ENCODE results near the gene CCDC120.

Gene CCDC120

DNA sequence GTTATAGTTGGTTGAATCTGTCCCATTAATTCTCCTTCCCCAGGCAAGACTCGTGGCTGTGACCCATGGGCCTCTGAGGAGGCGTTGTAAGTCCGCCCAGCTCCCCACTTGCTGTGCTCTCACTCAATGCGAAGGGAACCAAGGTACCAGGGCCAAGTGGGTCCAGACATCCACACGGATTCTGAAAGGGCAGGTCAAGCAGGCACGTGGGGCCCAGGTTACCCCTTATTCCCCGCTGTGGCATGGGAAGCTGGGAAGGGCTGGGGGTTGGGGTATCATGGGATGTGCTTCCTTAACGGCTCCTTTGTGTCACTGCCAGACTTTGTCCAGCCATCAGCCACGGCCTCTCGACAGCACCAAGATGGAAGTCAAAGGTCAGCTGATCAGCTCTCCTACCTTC is 3.1 kb downstream of the CCDC120 start:
- no peak for DNase-seq

DNA sequence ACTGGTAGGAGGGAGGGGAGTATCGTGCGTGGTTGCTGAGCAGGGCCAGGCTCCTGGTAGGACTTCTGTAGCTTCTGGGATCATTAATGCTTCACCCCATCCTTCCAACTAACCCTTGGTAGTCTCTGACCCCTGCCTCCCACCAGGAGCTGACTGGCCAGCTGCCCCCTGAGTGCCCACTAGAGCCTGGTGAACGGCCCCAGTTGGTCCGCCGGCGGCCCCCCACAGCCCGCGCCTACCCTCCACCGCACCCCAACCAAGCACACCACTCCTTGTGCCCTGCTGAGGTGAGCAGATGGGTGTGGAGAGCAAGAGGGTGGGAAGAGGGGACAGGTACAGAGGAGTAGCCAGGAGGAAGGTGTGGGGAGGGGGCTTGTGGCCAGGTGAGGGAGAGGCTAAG is 4.9 kb downstream of the CCDC120 start:
- DNase-seq = no peak

DNA sequence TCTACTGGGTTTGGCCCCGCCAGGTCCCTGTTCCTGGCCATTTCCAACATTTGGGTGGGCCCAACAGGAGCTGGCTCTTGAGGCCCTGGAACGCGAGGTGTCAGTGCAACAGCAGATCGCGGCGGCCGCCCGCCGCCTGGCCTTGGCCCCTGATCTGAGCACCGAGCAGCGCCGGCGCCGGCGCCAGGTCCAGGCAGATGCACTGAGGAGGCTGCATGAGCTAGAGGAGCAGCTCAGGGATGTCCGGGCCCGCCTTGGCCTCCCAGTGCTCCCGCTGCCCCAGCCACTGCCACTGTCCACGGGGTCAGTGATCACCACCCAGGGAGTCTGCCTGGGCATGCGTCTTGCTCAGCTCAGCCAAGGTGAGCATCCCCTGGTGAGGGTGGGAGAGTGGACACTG is 5.5 kb downstream of the CCDC120 start:
- no peak for DNase-seq

DNA sequence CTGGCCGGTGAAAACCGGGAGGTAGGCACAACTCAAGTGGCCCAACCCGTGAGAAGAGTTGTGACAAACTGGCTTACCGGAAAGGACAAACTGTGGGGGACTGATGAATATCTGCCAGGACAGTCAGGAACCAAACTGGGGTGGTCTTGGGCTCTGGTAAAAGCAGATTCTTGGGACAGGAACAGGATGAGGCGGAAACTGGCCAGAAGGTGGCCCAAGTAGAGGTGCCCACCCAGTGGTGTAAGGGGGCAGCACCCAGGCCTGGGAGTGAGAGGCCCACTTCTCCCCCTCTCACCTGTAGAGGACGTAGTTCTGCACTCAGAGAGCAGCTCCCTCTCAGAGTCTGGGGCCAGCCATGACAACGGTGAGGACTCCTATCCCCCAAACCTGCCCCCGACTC is 5.9 kb downstream of the CCDC120 start:
- DNase-seq = no peak

DNA sequence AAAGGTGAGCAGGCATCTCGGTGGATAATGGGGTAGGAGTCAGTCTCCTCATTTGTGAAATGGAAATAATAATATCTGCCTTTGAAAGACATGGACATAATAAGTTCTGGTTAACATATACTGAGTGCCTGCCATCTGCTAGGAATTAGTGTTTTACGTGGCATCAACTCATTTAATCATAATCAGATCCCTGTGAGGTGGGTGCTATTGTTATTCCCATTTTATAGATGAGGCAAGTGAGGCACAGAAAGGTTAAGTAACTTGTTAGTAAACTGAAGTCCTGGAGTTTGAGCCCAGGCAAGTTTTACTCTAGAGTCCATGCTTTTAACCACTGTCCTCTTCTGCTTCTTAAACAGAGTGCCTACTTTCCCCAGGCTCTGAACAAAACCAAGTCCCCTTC is 7.5 kb downstream of the CCDC120 start:
- DNase-seq = no peak

DNA sequence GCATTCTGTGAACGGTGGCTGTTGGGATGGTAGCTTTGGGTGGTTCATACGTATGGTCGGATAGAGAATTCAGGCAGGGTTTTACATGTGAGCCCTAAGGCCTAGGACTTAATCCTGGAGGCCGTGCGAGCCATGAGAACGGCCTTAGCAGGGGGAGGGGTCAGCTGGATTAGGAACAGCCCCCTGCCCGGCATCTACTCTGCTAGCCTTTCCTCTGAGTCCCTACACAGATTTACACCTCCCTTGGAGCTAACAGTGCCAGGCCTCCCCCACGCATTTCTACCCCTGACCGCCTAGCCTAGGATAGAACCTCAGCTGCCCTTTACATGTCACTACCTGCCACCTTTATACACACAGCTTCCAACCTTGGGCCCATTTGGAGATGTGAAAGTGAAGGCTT is 7.9 kb downstream of the CCDC120 start:
- no peak for DNase-seq

DNA sequence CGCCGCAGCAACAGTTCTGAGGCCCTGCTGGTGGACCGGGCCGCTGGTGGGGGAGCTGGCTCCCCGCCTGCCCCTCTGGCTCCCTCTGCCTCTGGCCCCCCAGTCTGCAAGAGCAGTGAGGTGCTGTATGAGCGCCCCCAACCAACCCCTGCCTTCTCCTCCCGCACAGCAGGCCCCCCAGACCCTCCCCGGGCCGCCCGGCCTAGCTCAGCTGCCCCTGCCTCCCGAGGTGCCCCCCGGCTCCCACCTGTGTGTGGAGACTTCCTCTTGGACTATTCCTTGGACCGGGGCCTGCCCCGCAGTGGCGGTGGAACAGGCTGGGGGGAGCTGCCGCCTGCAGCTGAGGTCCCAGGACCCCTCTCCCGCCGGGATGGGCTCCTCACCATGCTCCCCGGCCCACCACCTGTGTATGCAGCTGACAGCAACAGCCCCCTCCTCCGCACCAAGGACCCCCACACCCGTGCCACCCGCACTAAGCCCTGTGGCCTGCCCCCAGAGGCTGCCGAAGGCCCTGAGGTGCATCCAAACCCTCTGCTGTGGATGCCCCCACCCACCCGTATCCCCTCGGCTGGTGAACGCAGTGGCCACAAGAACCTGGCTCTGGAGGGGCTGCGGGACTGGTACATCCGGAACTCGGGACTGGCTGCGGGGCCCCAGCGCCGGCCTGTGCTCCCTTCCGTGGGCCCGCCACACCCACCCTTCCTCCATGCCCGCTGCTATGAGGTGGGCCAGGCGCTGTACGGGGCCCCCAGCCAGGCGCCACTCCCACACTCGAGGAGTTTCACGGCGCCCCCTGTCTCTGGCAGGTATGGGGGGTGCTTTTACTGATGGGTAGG is 8.7 kb downstream of the CCDC120 start:
- no peak for DNase-seq

DNA sequence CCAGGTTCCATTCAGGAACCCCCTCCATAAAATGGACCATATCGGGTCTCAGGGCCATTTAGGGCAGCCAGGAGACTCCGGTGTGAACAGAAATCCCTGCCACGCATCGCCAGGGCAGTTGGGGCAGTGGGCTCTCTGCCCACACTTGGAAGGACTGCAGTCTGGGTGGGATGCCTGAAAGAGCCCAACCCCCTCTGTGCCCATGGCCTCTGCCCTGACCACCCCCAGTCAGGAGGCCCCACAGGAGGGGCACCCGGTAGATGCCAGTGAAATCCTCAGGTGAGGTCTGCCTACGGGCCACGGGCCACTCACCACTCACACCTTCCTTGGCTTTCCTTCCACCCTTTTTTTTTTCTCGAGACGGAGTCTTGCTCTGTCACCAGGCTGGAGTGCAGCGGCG is 10.2 kb downstream of the CCDC120 start:
- no peak for DNase-seq

DNA sequence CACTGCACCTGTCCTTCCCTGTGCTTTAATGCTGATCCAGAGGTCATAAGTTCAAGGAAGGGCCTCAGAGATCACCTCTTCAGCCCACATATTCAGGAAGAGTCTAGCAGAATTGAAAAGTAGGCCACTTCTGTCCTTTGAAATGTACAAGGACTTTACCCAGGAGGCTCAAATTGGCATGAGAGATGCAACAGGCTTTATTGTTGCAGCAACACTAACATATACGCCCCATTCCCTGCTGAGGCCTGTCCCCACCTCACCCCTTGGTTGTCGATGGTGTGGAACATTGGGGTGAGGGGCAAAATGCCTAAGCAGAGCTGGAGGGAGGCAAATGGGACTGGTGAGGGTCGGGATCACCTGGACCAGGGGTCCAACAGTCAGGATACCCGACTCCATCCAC is 12.2 kb downstream of the CCDC120 start:
- no peak for DNase-seq

DNA sequence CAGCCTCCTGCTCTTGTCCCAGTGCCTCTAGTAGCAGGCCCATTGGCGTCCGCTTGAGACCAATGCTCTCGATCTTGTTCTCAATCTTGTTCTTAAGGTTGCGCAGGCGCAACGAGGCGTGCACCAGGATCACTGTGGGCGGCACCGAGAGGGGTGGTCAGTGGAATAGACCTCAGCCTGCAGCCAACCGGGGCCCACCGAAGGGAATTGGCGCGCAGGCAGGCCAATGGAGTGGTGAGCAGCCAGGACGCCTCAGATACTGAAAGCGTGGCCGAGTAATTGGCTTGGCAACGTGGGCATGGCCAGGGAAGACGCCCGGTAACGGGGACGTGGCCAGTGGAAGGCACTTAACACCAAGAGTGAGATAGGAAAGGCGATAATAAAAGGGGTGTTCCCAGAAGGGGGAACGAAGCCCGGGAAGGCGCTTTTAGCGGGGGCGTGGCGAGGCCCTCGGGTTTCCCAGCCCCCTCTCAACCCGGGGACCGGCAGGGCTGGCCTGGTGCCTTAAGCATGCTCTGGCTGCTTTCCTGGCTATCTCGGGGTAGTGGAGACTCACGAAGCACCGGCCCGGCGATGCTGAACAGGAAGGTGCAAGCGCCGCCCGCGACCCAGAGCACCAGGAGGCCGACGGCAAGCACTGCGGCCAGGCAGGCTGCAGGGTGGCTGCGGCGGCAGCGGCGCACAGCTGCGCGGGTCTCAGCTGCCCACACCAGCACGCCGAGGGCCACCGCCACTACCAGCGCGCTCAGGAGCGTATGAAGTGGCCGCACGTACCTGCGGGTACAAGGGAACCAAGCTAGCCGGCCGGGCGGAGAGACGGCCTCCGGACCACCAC is 13.3 kb downstream of the CCDC120 start:
- DNase-seq = no peak

DNA sequence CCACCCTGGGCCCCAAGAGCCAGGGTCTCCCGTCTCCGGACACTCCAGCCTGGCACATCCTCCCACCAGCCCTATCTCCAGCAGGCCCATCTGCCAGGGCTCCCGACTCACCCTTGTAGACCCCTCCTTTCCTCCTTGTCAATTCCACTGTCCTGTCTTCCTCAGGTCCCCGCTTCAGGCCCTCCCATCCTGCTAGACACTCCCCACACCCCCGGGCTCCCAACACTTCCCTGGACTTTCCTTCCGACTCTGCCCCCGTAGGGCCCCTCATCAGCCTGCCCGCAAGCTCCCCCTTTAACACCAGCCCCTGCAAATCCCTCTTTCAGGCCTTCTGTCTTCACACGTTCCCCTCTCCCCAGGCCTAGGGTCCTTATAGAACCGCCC is 13.9 kb downstream of the CCDC120 start:
- DNase-seq = no peak

DNA sequence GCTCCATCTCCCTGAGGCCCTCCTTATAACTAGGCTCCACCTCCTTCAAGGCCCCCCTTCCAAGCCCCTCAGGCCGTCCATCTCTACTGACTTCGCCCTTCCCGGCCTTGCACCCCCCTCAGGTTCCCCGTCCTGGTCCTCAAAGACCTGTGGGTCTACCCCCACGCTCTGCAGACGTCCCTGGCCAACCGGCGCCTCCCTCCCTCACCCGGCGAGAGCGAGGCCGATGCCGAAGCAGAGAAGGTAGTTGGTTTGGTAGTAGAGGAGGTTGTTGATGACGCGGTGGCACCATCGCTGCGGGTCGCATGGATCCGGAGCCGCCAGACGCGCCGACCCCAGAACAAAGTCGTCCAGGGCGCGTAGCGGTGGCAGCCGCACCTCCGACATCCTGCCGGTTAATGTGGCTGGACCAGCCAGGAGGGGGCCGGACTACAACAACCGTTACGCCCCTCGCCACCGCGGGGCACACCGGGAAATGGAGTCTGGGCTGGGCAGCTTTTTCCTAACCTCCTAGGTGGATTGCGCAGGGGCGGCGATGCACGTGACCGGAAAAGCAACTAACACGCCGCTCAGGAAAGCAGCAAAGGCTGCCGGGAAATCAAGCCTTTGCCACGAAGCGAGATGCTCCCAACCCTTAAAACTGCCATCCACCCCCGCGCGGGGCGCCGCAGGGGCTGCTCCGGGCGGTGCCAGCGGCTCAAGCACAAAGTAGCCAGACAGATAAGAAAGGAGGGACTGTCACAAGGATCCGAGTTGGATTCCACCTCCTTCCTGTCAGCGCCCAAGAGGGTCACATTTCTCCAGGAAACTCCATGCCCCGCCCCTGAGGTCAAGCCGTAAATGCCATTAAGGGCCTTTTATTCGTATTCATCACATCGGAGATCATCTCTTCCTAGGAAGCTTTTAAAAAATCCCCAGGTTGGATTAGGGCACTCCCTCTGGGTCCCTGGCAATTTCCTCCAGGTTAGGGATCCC is 15.1 kb downstream of the CCDC120 start, which contains the start of gene PRAF2:
Gene PRAF2, minus strand, starts transcription at position 402 of the 975 bp plus-strand sequence. Its CDS starts 15 bp downstream, at position 387.
- DNase-seq = peak; percentile 97

DNA sequence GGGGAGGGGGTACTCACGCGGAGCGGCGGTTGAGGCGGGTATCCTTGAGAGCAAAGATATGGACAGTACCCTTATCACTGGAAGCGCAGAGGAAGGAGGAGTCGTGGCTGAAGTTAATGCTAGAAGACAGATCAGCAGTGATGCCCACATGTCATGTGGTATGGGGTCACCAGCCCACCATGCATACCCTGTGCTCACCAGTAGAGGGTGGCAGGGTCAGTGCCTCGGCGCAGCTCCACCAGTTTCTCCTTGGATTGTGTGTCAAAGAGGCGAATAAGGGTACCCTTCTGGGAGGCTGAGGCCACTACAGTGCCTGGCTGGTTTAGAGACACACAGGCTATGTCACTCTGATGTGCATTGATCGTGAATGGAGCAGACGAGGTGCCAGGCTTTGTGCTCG is 16.5 kb downstream of the CCDC120 start:
- no peak for DNase-seq

DNA sequence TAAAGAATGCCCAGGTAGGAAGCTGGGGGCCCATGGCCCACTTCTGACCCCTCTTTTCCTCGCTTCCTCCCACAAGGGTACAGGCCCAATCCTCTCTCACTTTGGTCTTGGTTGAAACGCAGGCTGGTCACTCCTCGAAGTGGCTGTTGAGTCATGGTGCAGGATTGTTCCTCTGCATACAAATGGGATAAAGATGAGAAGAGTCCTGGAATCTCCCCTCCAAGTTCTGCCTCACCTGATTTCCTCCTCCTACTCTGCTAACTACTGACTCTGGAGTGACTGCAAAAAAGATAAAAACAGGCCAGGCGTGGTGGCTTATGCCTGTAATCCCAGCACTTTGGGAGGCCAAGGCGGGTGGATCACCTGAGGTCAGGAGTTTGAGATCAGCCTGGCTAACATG is 19.1 kb downstream of the CCDC120 start:
- no peak for DNase-seq

DNA sequence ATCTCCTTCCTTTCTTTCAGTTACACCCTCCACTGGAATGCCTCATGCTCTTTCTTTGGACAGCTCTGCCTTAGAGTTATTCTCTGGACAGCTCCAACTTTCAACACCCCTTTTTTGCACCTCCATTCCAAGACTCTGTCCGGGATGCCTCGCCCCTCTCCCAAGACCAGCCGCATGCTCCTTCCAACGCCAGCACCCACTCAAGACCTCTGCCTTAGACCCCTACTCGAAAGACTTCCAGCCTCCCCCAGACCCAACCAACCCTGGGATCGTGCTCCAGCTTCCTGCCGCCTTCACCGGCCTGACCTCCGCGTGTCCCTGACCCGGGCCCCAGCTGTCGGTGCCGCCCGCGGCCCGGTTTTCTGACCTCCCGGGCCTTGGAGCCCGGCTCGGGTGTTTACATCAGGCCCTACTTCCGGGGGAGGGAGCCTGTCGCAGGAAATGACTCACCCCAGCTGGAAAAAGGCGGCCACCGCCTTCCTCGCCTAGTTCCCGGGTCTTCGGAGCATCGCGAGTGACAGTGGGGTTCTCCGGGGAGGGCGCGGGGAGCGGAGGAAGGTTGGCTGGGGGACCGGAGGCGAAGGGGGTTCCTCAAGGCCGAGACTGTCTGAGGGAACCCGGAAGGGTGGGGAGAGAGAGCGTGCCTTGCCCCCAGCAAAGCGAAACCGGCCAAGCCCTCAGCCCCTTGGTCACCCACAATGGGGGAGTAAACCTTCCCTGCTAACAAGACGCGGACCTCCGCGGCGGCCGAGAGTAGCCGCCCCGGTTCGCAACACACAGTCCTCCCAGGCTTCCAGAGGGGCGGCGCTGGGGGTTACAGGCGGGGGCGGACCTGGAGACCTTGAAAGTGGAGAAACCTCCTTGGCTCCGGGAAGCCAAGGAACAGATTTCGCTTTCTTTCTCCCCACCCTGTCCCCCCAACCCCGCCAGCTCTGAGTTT is 21.0 kb downstream of the CCDC120 start, which contains the start of gene WDR45:
Gene WDR45, minus strand, starts transcription at position 399 of the 940 bp plus-strand sequence. CDS start 1,792 bp downstream, outside the sequence.
- peak; percentile 86 for DNase-seq

DNA sequence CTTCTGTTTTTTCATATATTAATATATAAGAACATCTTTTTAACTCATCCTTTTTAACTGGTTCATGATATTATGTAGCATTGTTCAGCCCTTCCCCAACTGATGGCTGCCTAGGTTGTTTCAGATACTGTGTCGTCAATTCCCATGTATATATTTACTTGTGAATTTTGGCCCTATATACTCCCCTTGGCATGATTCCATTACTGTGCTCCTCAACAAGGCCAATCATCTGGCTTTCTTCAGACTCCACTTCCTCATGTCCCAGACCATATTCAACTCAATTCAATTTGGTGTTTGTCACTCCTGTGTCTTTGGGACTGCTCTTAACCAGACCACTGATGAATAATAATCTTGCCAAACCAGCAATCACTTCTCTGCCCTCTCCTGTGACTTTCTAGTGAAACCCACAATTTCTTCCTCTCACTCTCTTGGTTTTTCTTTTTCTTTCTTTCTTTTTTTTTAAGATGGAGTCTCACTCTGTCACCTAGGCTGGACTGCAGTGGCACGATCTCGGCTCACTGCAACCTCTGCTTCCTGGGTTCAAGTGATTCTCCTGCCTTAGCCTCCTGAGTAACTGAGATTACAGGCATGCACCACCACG is 23.6 kb downstream of the CCDC120 start:
- no peak for DNase-seq

DNA sequence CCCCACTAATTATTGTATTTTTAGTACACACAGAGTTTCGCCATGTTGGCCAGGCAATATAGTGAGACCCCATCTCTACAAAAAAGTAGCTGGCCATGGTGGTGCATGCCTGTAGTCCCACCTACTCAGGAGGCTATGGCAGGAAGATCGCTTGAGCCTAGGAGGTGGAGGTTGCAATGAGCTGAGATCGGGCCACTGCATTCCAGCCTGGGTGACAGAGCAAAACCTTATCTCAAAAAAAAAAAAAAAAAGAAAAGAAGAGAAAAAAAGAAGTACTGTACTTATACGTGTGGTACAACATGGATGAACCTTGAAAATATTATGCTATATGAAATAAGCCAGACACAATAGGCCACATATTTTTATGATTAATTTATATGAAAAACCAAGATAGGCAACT is 30.8 kb downstream of the CCDC120 start:
- DNase-seq = no peak

DNA sequence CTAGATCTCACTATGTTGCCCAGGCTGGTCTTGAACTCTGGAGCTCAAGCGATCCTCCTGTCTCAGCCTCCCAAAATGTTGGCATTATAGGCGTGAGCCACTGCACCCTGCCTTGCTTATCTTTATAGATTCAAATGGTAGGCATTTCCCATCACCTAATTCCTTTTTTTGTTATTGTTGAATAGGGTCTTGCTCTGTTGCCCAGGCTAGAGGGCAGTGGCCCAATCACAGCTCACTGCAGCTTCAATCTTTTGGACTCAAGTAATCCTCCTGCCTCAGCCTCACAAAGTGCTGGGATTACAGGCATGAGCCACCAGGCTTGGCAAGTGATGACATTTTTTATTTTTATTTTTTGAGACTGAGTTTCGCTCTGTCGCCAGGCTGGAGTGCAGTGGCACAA is 37.6 kb downstream of the CCDC120 start:
- no peak for DNase-seq

DNA sequence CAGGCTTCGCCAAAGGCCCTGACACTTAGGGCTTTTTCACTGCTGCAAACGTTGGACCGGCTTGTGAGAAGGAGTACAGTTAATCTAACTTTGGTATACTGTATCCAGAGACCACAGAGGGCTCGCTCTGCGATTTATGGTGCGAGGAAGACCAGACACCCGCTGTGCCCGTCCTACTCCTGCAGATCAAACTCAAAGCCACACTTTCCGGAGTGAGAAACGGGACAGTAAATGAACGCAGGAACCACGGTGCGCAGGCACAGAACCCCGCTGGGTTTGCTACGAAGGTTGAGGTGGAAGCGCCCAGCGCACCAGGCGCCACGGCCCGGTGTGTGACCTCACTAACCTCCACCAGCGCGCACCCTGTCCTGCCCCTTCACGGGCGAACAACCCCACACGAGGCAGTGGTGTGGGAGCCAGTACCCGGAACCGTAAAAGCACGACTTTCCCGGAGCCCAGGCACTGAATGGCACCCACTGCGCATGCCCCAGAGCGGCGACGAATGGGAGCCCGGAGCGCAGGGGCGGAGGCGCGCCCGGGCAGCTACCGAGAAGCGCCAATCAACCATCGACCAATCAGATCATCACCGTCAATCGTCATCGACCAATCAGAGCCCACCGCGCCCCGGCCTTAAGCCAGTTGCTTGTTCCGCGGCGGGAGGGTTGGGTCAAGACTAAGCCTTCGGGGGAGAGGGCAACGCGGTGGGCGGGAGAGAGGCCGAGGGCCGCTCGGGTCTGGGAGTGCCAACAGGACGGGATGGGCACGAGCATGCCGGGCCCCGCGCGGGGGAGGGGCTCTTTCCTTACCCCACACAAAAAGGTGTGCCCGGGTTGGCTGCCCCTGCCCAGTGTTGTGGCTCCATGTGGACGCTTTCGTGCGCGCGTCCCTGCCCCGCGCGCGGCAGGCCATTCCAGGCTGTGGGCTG is 42.2 kb downstream of the CCDC120 start:
- peak; percentile 97 for DNase-seq

DNA sequence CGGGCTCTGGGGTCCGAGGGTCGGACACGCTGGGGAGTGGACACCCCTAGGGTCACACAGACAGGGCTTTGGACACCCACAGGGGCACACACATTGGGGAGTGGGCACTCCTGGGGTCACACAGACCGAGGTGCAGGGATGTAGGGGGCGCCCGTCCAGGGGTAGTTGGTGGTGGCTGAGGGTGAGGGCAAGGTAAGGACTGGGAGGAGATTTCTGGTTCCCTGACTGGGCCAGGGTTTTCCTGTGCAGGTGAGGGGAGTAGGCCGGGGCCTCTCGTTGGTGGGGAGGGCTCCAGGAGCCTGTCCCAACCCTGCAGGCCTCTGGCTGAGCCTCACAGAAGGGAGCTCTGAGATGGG is 42.8 kb downstream of the CCDC120 start:
- peak; percentile 53 for DNase-seq

Measured in DMS53 (cell line).